ENCODE results near the gene DTNBP1. TPM values are rescaled to one million over a fixed set of nuclear protein-coding genes. Genes with fewer than 3 reads are reported as not detected.

Gene DTNBP1
- total and polyA plus RNA-seq, 2 of the 4 experiments (the other 2 are of a cell fraction): 4.8 to 18.7 TPM

- ATAC-seq (ENCODE audit: low read depth) (no peak), DNase-seq (no peak)
- no peak for TF ChIP-seq POLR2A (IDR thresholded peaks at IDR 0.05; ENCODE audit: low read depth, low read length)
- TF ChIP-seq CEBPB (IDR thresholded peaks at IDR 0.05; ENCODE audit: low read depth, low read length): no peak
- no peak for TF ChIP-seq BHLHE40 (IDR thresholded peaks at IDR 0.05; ENCODE audit: low read depth, low read length)
- TF ChIP-seq MXI1 (IDR thresholded peaks at IDR 0.05; ENCODE audit: borderline replicate concordance, low read depth, low read length): no peak
- no peak for TF ChIP-seq RCOR1 (IDR thresholded peaks at IDR 0.05; ENCODE audit: insufficient replicate concordance, low read length)
- TF ChIP-seq CHD1 (IDR thresholded peaks at IDR 0.05; ENCODE audit: low read depth, low read length): no peak
- no peak for TF ChIP-seq MAFK (IDR thresholded peaks at IDR 0.05; ENCODE audit: low read depth, low read length)
- TF ChIP-seq ELK1 (IDR thresholded peaks at IDR 0.05; ENCODE audit: borderline replicate concordance, low read depth, low read length): no peak
- no peak for TF ChIP-seq MAZ (IDR thresholded peaks at IDR 0.05; ENCODE audit: borderline replicate concordance, low read depth, low read length)
- H3K9me3 ChIP-seq (ENCODE audit: control insufficient read depth, insufficient read depth, low read length): no peaks in the 10 kb centered on the region
- H3K9me1 ChIP-seq (ENCODE audit: insufficient read depth, low read length): no peaks in the 10 kb centered on the region
- H3K79me1 ChIP-seq (ENCODE audit: low read depth in 1 of 2, low read length in 2 of 2): no peaks in the 10 kb centered on the region
- no peak overlapping the region for H3K4me2 ChIP-seq (ENCODE audit: low read depth, low read length)
- H3K18ac ChIP-seq (ENCODE audit: low read depth, low read length): no peak overlapping the region
- H3K14ac ChIP-seq (replicated peaks; ENCODE audit: low read depth, low read length): no peak overlapping the region
- intact Hi-C loops (cut with micrococcal nuclease): no loop called here
- no peak overlapping the region for H2BK5ac ChIP-seq (ENCODE audit: low read depth, low read length, poor library complexity, severe bottlenecking)
- no peak overlapping the region for H4K8ac ChIP-seq (ENCODE audit: low read depth in 2 of 2, low read length in 2 of 2)
- WGBS, 2 experiments (ENCODE audit: extremely low coverage in 2 of 2, insufficient read length in 1 of 2): no CpG with 5 or more reads among the region's 3 CpGs
- H3K36me3 ChIP-seq (ENCODE audit: control insufficient read depth, insufficient read depth, low read length): no peaks in the 10 kb centered on the region
- H4K5ac ChIP-seq (ENCODE audit: low read depth, low read length): no peak overlapping the region
- dilution Hi-C loops (cut with HindIII; ENCODE audit: low sequenced_read_pairs, unreplicated experiment): loop anchor here (25.0 kb wide), 1 partner anchor 512 kb away; no protein-coding TSS in a partner anchor
- H3K23ac ChIP-seq (ENCODE audit: low read depth, low read length): no peak overlapping the region
- H3K9ac ChIP-seq (ENCODE audit: low read depth, low read length): no peak overlapping the region
- H2BK20ac ChIP-seq (ENCODE audit: low read depth, low read length): no peak overlapping the region
- CTCF ChIA-PET: no interaction called here
- no peak overlapping the region for H2AFZ ChIP-seq (replicated peaks; ENCODE audit: low read length, poor library complexity)
- no peak overlapping the region for H3K4ac ChIP-seq (ENCODE audit: low read depth, low read length)
- in situ Hi-C loops (cut with MboI; ENCODE audit: low sequenced_read_pairs): no loop called here
- H3K4me1 ChIP-seq (ENCODE audit: control insufficient read depth, insufficient read depth, low read length): no peaks in the 10 kb centered on the region
- H3K4me3 ChIP-seq (ENCODE audit: insufficient read depth, low read depth, low read length): no peak overlapping the region
- H3K27ac ChIP-seq (ENCODE audit: insufficient read depth, low read length): no peak overlapping the region
- H2AK9ac ChIP-seq (replicated peaks; ENCODE audit: low read depth, low read length, poor library complexity): no peak overlapping the region
- no peak overlapping the region for H2BK120ac ChIP-seq (ENCODE audit: low read depth, low read length)
- peaks cover 55% of the 10 kb centered on the region for H3K27me3 ChIP-seq (ENCODE audit: control insufficient read depth, insufficient read depth, low read length)
- H3K56ac ChIP-seq (ENCODE audit: extremely low read depth, insufficient read depth, low read length): no peak overlapping the region
- H4K20me1 ChIP-seq (ENCODE audit: insufficient read depth, low read length): no peaks in the 10 kb centered on the region
- no peak overlapping the region for H2AK5ac ChIP-seq (ENCODE audit: low read depth, low read length)
- no TSS peak for BruUV-seq (replicated peaks)
- no peak overlapping the region for H2BK15ac ChIP-seq (ENCODE audit: low read depth, low read length)
- POLR2A ChIA-PET (ENCODE audit: unreplicated experiment): no interaction called here
- H4K91ac ChIP-seq (ENCODE audit: insufficient read depth, low read depth, low read length): no peak overlapping the region
Measured at GRCh38 chr6:15675536-15676220, 12.8 kb upstream of the DTNBP1 start.
